Measurements from ENCODE around the gene WFS1.

WFS1 gene

DNA sequence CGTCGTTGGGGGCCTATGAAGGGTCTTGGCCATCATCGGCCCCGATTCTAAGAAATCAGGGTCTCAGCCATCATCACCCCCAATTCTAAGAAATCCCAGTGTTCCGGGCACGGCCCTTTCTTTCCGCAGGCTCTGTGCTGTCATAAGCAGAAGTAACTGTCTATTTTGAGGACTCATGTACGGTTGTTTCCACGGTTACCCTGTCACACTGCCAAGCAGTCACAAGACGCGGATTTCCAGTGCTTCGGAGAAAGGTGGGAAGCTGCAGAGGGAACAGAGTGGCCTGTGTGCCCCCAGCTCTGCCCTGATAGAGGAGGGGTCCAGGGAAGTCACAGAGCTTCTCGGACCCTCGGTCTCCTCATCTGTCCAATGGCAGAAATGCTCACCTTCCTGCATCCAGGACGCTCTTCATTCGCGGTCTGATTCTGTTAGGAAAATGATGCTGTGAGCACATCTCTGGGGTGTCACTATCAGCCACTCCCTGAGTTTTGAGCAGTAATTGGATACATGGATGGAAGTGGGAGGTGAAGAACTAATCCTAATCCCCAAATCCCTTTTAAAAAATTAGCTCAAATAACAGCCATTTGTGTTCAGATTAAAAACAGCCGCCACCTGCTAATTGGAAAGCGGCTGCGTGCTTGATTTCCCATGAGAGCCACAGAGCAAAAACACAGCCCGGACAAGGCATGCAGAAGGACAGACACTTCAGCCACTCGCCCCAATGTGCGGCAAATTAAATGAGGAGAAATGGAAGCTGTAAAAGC, 73.1 kb downstream of the WFS1 start:
- H3K9me3 ChIP-seq (ENCODE audit: control insufficient read depth in 5 of 5, low read length in 5 of 5): peaks cover 0 to 6% (median 0%) of the 10 kb centered on the region in 5 donors
- no peak overlapping the region for H3K9ac ChIP-seq (ENCODE audit: low read length in 5 of 5)
- H3K4me3 ChIP-seq (ENCODE audit: low read depth in 1 of 5, low read length in 5 of 5): no peak overlapping the region
- H3K27me3 ChIP-seq (ENCODE audit: control insufficient read depth in 5 of 5, insufficient read depth in 4 of 5, low read length in 5 of 5): peaks cover 15 to 38% (median 26%) of the 10 kb centered on the region in 5 donors
- H3K27ac ChIP-seq (ENCODE audit: low read depth, low read length): no peak overlapping the region
- no peaks in the 10 kb centered on the region for H3K36me3 ChIP-seq (ENCODE audit: control insufficient read depth in 5 of 5, insufficient read depth in 5 of 5, low read length in 5 of 5)
- H3K4me1 ChIP-seq (ENCODE audit: control insufficient read depth in 5 of 5, insufficient read depth in 5 of 5, low read length in 5 of 5): peaks cover 0 to 6% (median under 1%) of the 10 kb centered on the region in 5 donors

DNA sequence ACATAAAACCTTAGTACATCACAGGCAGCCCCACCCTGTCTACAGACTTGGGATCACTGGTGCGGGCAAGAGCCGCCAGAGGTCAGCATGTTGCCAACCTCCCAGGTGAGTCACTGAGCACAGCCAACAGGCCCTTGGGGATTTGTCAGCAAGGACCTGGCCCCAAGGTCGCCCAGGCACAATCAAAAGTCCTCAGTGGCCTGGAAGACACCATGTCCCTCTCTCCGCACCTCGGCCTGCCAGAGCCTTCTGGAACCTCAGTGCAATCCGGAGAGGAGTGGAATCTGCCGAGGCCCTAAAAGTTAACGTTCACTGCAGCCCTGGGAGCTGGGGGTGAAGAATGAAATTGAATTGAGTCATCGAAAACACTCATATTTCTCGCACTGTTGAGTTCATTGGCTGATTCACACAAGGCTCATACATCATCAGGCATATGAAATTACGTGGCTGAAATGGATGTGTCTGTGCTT, 74.3 kb downstream of the WFS1 start:
- H3K27me3 ChIP-seq (ENCODE audit: control insufficient read depth in 5 of 5, insufficient read depth in 4 of 5, low read length in 5 of 5): peaks cover 9 to 39% (median 24%) of the 10 kb centered on the region in 5 donors
- H3K4me1 ChIP-seq (ENCODE audit: control insufficient read depth in 5 of 5, insufficient read depth in 5 of 5, low read length in 5 of 5): no peaks in the 10 kb centered on the region
- no peaks in the 10 kb centered on the region for H3K36me3 ChIP-seq (ENCODE audit: control insufficient read depth in 5 of 5, insufficient read depth in 5 of 5, low read length in 5 of 5)
- H3K9me3 ChIP-seq (ENCODE audit: control insufficient read depth in 5 of 5, low read length in 5 of 5): peaks cover 0 to 6% (median 0%) of the 10 kb centered on the region in 5 donors
- no peak overlapping the region for H3K4me3 ChIP-seq (ENCODE audit: low read depth in 1 of 5, low read length in 5 of 5)
- H3K27ac ChIP-seq (ENCODE audit: low read depth, low read length): no peak overlapping the region
- H3K9ac ChIP-seq (ENCODE audit: low read length in 5 of 5): no peak overlapping the region

DNA sequence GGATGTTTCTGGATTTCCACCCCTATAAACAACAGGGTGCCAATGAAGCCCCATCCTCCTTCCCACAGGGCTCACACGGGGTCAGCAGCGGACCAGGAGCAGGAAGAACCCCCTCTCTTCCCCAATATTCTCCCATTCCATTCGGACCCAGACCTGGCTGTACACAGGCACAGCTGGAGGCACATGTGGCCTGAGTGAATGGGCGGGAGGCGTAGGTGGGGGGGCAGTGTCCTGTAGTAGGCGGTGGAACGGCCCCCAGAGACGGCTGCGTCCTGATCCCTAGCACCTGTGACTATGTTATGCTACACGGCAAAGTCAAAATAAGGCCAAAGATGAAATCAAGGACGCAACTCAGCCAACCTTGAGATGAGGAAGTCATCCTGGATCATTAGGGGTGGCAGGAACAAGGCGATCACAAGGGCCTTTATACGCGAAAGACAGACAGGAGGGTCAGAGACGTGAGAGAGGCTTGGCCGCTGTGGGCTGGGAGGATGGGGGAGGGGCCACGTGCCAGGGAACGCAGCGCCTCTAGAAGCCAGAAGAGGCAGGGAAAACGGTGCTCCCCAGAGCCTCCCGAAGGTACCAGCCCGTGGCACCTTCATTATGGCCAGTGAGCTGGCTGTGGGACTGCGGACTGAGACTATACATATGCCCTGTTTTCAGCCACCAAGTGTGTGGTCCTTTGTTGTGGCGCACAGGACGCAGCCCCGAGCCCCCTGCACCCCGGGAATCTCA, 75.6 kb downstream of the WFS1 start:
- Histone ChIP-seq H3K9me3 (ENCODE audit: control insufficient read depth in 5 of 5, low read length in 5 of 5) (peaks cover 0 to 6% (median 0%) of the 10 kb centered on the region in 5 donors), H3K27ac (ENCODE audit: low read depth, low read length) (no peak overlapping the region), H3K4me1 (ENCODE audit: control insufficient read depth in 5 of 5, insufficient read depth in 5 of 5, low read length in 5 of 5) (no peaks in the 10 kb centered on the region), H3K36me3 (ENCODE audit: control insufficient read depth in 5 of 5, insufficient read depth in 5 of 5, low read length in 5 of 5) (no peaks in the 10 kb centered on the region), H3K4me3 (ENCODE audit: low read depth in 1 of 5, low read length in 5 of 5) (no peak overlapping the region), H3K27me3 (ENCODE audit: control insufficient read depth in 5 of 5, insufficient read depth in 4 of 5, low read length in 5 of 5) (peaks cover 4 to 26% (median 21%) of the 10 kb centered on the region in 5 donors), H3K9ac (ENCODE audit: low read length in 5 of 5) (no peak overlapping the region)

- H3K4me3 ChIP-seq (ENCODE audit: low read depth in 1 of 5, low read length in 5 of 5): no peak overlapping the region
- H3K9ac ChIP-seq (ENCODE audit: low read length in 5 of 5): no peak overlapping the region
- no peak overlapping the region for H3K27ac ChIP-seq (ENCODE audit: low read depth, low read length)
- no peaks in the 10 kb centered on the region for H3K36me3 ChIP-seq (ENCODE audit: control insufficient read depth in 5 of 5, insufficient read depth in 5 of 5, low read length in 5 of 5)
- peaks cover 0 to 31% (median 21%) of the 10 kb centered on the region in 5 donors for H3K27me3 ChIP-seq (ENCODE audit: control insufficient read depth in 5 of 5, insufficient read depth in 4 of 5, low read length in 5 of 5)
- no peaks in the 10 kb centered on the region for H3K4me1 ChIP-seq (ENCODE audit: control insufficient read depth in 5 of 5, insufficient read depth in 5 of 5, low read length in 5 of 5)
- peaks cover 0 to 6% (median 0%) of the 10 kb centered on the region in 5 donors for H3K9me3 ChIP-seq (ENCODE audit: control insufficient read depth in 5 of 5, low read length in 5 of 5)
Observed at GRCh38 chr4:6345866-6346265, 76.2 kb downstream of the WFS1 start.

DNA sequence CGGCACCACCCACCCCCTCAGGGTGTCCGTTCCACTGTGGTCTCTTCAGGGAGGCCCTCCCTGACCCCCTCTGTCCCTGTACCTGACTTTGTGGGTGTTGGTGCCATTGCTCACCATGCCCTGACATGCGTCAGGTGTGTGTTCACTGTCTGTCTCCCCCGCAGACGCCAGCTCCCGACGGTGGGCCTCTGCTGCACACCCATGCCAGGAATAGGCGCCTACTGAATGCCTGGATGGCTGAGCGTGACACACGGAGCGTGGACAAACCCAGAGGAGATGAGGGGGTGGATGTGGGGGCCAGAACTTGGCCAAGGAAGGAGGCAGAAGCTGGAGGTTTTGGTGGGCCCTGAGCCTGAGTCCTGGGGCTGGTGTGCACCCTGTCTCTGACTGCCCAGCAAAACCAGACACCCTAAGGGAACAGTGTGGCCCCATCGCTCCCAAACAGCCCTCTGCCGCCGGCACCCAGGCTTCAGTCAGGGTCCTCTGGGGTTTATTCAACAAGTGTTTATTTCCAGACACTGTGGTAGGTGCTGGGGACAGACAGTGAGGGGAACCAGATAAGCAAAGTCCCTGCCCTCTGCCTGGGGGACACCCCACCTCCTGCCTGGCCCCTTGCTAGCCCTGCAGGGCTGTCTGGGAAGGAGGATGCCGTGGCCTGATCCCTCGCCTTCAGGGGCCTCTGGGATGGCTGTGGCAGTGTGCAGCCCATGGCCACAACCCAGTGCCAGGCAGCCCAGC, 76.9 kb downstream of the WFS1 start:
- Histone ChIP-seq H3K9ac (ENCODE audit: low read length in 5 of 5) (no peak overlapping the region), H3K4me3 (ENCODE audit: low read depth in 1 of 5, low read length in 5 of 5) (no peak overlapping the region), H3K27me3 (ENCODE audit: control insufficient read depth in 5 of 5, insufficient read depth in 4 of 5, low read length in 5 of 5) (peaks cover 0 to 32% (median 21%) of the 10 kb centered on the region in 5 donors), H3K4me1 (ENCODE audit: control insufficient read depth in 5 of 5, insufficient read depth in 5 of 5, low read length in 5 of 5) (no peaks in the 10 kb centered on the region), H3K27ac (ENCODE audit: low read depth, low read length) (no peak overlapping the region), H3K9me3 (ENCODE audit: control insufficient read depth in 5 of 5, low read length in 5 of 5) (peaks cover 0 to 6% (median 0%) of the 10 kb centered on the region in 5 donors), H3K36me3 (ENCODE audit: control insufficient read depth in 5 of 5, insufficient read depth in 5 of 5, low read length in 5 of 5) (no peaks in the 10 kb centered on the region)

GRCh38 chr4:6347511-6348045, 77.9 kb downstream of the WFS1 start:
- Histone ChIP-seq H3K4me3 (ENCODE audit: low read depth in 1 of 5, low read length in 5 of 5) (no peak overlapping the region), H3K4me1 (ENCODE audit: control insufficient read depth in 5 of 5, insufficient read depth in 5 of 5, low read length in 5 of 5) (no peaks in the 10 kb centered on the region), H3K36me3 (ENCODE audit: control insufficient read depth in 5 of 5, insufficient read depth in 5 of 5, low read length in 5 of 5) (no peaks in the 10 kb centered on the region), H3K9me3 (ENCODE audit: control insufficient read depth in 5 of 5, low read length in 5 of 5) (peaks cover 0 to 6% (median 0%) of the 10 kb centered on the region in 5 donors), H3K9ac (ENCODE audit: low read length in 5 of 5) (no peak overlapping the region), H3K27ac (ENCODE audit: low read depth, low read length) (no peak overlapping the region), H3K27me3 (ENCODE audit: control insufficient read depth in 5 of 5, insufficient read depth in 4 of 5, low read length in 5 of 5) (peaks cover 0 to 34% (median 19%) of the 10 kb centered on the region in 5 donors)

- Histone ChIP-seq H3K9ac (ENCODE audit: low read length in 5 of 5) (no peak overlapping the region), H3K27ac (ENCODE audit: low read depth, low read length) (no peak overlapping the region), H3K4me1 (ENCODE audit: control insufficient read depth in 5 of 5, insufficient read depth in 5 of 5, low read length in 5 of 5) (no peaks in the 10 kb centered on the region), H3K4me3 (ENCODE audit: low read depth in 1 of 5, low read length in 5 of 5) (no peak overlapping the region), H3K9me3 (ENCODE audit: control insufficient read depth in 5 of 5, low read length in 5 of 5) (peaks cover 0 to 6% (median 0%) of the 10 kb centered on the region in 5 donors), H3K36me3 (ENCODE audit: control insufficient read depth in 5 of 5, insufficient read depth in 5 of 5, low read length in 5 of 5) (no peaks in the 10 kb centered on the region), H3K27me3 (ENCODE audit: control insufficient read depth in 5 of 5, insufficient read depth in 4 of 5, low read length in 5 of 5) (peaks cover 0 to 38% (median 19%) of the 10 kb centered on the region in 5 donors)
Observed at GRCh38 chr4:6348408-6348807, 78.8 kb downstream of the WFS1 start.

GRCh38 chr4:6349896-6350603, 80.4 kb downstream of the WFS1 start:
- H3K9me3 ChIP-seq (ENCODE audit: control insufficient read depth in 5 of 5, low read length in 5 of 5): peaks cover 0 to 6% (median 0%) of the 10 kb centered on the region in 5 donors
- H3K27ac ChIP-seq (ENCODE audit: low read depth, low read length): no peak overlapping the region
- no peaks in the 10 kb centered on the region for H3K36me3 ChIP-seq (ENCODE audit: control insufficient read depth in 5 of 5, insufficient read depth in 5 of 5, low read length in 5 of 5)
- H3K4me3 ChIP-seq (ENCODE audit: low read depth in 1 of 5, low read length in 5 of 5): no peak overlapping the region
- no peaks in the 10 kb centered on the region for H3K4me1 ChIP-seq (ENCODE audit: control insufficient read depth in 5 of 5, insufficient read depth in 5 of 5, low read length in 5 of 5)
- peaks cover 0 to 41% (median 20%) of the 10 kb centered on the region in 5 donors for H3K27me3 ChIP-seq (ENCODE audit: control insufficient read depth in 5 of 5, insufficient read depth in 4 of 5, low read length in 5 of 5)
- H3K9ac ChIP-seq (ENCODE audit: low read length in 5 of 5): no peak overlapping the region

- peaks cover 0 to 41% (median 20%) of the 10 kb centered on the region in 5 donors for H3K27me3 ChIP-seq (ENCODE audit: control insufficient read depth in 5 of 5, insufficient read depth in 4 of 5, low read length in 5 of 5)
- no peak overlapping the region for H3K4me3 ChIP-seq (ENCODE audit: low read depth in 1 of 5, low read length in 5 of 5)
- no peak overlapping the region for H3K9ac ChIP-seq (ENCODE audit: low read length in 5 of 5)
- H3K27ac ChIP-seq (ENCODE audit: low read depth, low read length): no peak overlapping the region
- no peaks in the 10 kb centered on the region for H3K9me3 ChIP-seq (ENCODE audit: control insufficient read depth in 5 of 5, low read length in 5 of 5)
- H3K36me3 ChIP-seq (ENCODE audit: control insufficient read depth in 5 of 5, insufficient read depth in 5 of 5, low read length in 5 of 5): no peaks in the 10 kb centered on the region
- H3K4me1 ChIP-seq (ENCODE audit: control insufficient read depth in 5 of 5, insufficient read depth in 5 of 5, low read length in 5 of 5): no peaks in the 10 kb centered on the region
Observed at GRCh38 chr4:6350646-6351045, 81.0 kb downstream of the WFS1 start.

Measured in subcutaneous abdominal adipose tissue (tissue), 5 donors.